HG03460 (cell line): Measurements from ENCODE around the gene NIPSNAP2.
"Not testable (repeated sequence)": the region's sequence is repeated elsewhere in the genome, so short reads cannot be mapped to it uniquely, and the experiment has no call there.

Source experiments
- ATAC-seq: cut with Tn5 transposase; IDR thresholded peaks from one replicate; pipeline ENCODE4 v1.9.1; 2021; ENCODE audit not compliant: unreplicated experiment

The NIPSNAP2 gene

GRCh38 chr7:55964261-55965099 lies at the start of gene NIPSNAP2:
TSS of gene NIPSNAP2 (plus strand) at chr7:55964585. CDS start at chr7:55964610, 25 bp downstream.
- ATAC-seq: peak; percentile 74

GRCh38 chr7:55917771-55918170 lies 46.6 kb upstream of the NIPSNAP2 start:
- ATAC-seq: no peak

DNA sequence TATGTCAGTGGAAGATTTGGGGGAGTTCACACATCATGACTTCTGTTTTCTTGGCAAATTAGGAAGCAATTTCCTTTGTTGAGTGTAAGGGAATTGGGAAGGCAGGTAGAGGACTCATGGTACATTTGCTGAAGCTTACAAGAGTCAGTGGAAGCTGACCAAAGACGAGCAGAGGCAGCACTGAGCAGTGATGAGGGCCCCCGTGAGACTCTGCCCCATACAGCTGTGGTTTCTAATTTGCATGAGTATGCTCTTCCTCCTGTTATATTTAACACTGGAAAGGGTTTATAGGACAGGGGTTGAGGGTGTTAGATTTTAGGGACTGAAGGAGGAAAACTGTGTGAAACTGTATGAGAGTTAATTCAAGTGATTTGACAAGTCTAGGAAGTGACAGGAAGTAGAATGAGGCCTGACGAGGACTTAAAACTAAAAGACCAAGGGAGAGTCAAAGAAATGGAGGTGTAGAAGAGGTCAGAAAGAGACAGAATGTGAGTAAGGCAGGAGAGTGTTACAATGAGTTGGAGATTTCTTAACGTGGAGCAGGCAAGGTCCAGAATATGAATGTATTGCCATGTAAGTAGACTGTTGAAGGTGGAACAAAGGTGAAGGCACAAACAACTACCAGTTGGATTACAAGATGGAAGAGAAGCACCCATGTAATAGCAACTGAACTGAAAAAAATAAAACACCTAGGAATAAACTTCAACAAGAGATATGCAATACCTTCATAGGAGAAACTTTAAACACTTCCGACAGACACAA lies 36.2 kb upstream of the NIPSNAP2 start:
- no peak for ATAC-seq

DNA sequence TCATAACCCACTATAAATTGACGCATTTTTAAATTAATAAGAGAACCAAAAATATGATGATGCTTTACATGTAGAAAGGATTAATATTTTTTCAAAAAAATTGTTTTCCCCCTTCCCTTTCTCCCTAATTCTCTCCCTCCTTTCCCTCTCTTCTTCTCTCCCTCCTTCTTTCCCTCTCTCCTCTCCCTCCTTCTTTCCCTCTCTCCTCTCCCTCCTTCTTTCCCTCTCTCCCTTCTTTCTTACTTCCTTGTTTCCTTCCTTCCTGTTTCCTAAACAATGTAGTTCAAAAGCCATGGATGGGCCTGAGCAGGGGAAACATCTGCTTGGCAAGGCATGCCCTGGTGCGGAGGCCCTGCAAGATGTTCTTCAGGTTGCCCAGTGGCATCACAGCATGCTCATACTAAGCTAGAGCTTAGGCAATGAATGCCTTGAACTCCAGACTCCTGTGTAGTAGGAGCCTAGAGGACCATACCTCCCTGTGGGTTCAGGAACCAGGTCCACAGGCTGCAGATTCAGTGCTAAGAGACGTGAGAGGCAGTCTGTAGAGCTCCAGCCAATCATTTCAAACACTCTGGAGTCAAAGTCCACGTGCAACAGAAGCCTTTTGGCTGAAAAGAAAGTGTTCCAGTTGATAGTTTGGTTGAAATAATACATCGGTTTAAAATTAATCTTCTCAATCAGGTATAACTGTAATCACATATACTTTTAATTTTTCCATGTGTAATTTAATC lies 32.8 kb upstream of the NIPSNAP2 start:
- no peak for ATAC-seq

GRCh38 chr7:55939514-55940123 lies 24.8 kb upstream of the NIPSNAP2 start:
- no peak for ATAC-seq

DNA sequence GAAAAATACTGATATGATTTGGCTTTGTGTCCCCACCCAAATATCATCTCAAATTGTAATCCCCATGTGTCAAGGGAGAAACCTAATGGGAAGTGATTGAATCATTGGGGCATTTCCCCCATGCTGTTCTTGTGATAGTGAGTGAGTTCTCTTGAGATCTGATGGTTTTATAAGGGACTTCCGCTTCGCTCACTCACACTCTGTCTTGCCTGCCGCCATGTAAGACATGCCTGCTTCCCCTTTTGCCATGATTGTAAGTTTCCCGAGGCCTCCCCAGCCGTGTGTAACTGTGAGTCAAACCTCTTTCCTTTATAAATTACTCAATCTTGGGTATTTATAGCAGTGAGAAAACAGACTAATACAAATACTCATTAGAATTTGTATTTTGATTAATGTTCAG lies 17.8 kb upstream of the NIPSNAP2 start:
- no peak for ATAC-seq

GRCh38 chr7:55951637-55952351 lies 12.6 kb upstream of the NIPSNAP2 start, which contains the start of gene MRPS17:
TSS of gene MRPS17 (plus strand) at chr7:55951877. CDS start at chr7:55953196, 1,319 bp downstream.
- ATAC-seq: peak; percentile 100

GRCh38 chr7:55952352-55952671 lies 12.1 kb upstream of the NIPSNAP2 start:
- ATAC-seq: not testable (repeated sequence)

DNA sequence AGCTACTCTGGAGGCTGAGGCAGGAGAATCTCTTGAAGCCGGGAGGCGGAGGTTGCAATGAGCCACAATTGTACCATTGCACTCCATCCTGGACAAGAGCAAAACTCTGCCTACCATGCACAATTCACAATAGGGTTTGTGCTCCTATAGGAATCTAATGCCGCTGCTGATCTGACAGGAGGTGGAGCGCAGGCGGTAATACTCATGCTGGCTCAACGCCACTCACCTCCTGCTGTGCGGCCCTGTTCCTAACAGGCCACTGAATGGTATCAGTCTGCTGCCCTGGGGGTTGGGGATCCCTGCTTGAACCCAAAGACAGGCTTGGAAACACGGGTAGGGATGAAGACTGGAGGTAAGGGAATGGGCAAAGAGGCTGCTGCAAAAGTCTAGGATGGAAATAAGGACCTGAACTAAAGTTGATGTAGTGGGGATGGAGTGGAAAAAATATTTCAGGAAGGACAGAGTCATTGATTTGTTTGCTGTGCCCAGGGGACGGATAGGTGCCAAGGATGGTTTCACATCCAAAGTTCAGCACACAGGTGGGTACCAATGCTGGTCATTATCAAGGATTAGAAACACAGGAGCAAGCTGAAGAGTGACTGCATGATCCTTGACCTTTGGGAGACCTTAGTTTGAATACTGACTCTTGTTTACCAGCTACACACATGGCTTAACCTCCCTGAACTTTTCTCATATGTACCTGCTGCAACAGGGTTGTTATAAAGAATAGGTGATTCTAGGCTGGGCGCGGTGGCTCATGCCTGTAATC lies 10.5 kb upstream of the NIPSNAP2 start:
- no peak for ATAC-seq

- no peak for ATAC-seq
These were observed 7.2 kb upstream of the NIPSNAP2 start for GRCh38 chr7:55957190-55957589.

DNA sequence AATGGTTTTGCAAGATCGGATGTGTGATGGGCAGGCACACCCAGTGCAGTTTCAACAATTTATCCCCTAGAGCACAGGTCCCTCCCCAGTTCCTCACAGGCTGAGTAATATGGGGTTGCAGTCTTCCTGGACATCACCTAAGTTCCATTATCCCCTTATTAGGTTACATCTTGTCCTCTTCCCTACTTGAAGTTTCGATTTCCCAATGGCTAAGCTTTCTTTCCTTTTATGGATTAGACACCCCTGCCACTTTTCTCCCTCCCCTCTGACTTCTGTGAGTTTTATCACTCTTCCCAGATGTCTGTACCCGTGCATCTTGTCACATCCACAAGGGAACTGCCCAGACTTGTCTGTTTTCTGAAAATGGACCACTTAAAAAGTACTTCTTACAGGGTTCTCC lies 2.4 kb upstream of the NIPSNAP2 start:
- no peak for ATAC-seq

- ATAC-seq: no peak
These were observed 709 bp upstream of the NIPSNAP2 start for GRCh38 chr7:55963584-55964168.

GRCh38 chr7:55965100-55965470 lies 700 bp downstream of the NIPSNAP2 start:
- ATAC-seq: no peak

GRCh38 chr7:55965805-55966421 lies 1.5 kb downstream of the NIPSNAP2 start:
- ATAC-seq: no peak

GRCh38 chr7:55966851-55967250 lies 2.5 kb downstream of the NIPSNAP2 start:
- no peak for ATAC-seq

GRCh38 chr7:55969391-55969790 lies 5.0 kb downstream of the NIPSNAP2 start:
- ATAC-seq: no peak

DNA sequence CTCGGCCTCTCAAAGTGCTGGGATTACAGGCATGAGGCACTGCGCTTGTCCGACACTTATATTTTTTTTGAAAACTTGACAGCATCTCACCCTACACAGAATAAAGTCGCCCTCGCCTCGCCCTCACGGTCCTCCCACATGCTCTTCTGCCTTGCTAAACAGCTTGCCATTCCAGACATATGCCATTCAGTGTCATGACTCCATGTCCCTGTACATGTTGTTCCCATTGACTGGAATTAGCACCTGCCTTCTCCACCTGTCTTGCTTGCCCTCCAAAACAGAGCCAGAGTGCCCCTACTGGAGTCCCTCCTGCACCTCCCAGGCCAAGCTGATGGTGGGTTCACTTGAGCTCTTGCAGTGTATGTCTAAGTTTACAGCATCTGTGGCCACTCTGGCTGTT lies 6.2 kb downstream of the NIPSNAP2 start:
- ATAC-seq: no peak

DNA sequence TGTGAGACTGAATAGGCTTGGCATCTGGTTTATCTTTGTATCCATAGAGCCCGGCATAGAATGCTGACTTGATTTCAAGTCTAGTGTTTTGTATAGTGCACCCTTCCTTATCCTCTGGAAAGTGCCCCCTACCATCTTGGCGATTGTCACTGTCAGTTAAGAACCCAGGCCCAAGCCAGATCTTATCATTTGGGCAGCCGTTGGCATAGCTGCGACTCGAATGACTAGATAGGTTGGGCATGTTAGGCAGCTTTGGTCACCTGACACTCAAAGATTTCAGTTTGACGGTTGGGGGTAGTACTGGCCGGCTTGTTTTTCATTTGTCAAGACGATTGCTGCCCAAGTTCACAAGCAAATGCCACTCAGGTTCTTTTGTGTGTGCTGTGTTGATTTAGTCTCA lies 6.6 kb downstream of the NIPSNAP2 start:
- no peak for ATAC-seq

DNA sequence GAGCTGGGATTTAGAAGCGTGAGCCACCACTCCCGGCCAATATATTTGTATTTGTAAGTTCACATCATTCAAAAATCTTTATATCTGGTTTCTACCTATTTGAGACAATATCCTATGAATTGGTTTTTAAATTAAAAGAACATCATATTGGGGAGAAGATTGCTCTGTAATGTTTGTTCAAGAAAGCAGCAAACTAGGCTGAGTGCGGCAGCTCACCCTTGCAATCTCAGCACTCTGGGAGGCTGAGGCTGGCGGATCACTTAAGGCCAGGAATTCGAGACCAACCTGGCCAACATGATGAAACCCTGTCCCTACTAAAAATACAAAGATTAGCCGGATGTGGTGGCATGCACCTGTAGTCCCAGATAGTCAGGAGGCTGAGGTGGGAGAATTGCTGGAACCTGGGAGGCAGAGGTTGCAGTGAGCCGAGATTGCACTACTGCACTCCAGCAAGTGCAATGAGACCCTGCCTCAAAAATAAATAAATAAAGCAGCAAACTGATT lies 9.4 kb downstream of the NIPSNAP2 start:
- no peak for ATAC-seq
